ENCODE measurements around the gene STX18. TPM values are rescaled to one million over a fixed set of nuclear protein-coding genes. Genes with fewer than 3 reads are reported as not detected.
A peak's percentile ranks its signal among the peaks of the same experiment; 100 is the strongest.

The STX18 gene
- total RNA-seq, 2 donors from 2014 or later = 18.7 to 19.5 TPM

- intact Hi-C loops (cut with DNase I) = no loop called here
- DNase-seq (ENCODE audit: low spot score) = peak; percentile 62
Observed at GRCh38 chr4:4394644-4395043, 147.2 kb downstream of the STX18 start.

GRCh38 chr4:4392501-4393183 is 149.2 kb downstream of the STX18 start:
- peak; percentile 67 for DNase-seq (ENCODE audit: low spot score)
- intact Hi-C loops (cut with DNase I) = no loop called here

GRCh38 chr4:4391866-4392265 is 150.0 kb downstream of the STX18 start:
- DNase-seq (ENCODE audit: low spot score) = peak; percentile 56
- intact Hi-C loops (cut with DNase I) = no loop called here

- peak; percentile 71 for DNase-seq (ENCODE audit: low spot score)
Observed at GRCh38 chr4:4390515-4391240, 151.2 kb downstream of the STX18 start.

GRCh38 chr4:4390046-4390445 is 151.8 kb downstream of the STX18 start:
- intact Hi-C loops (cut with DNase I) = no loop called here
- DNase-seq (ENCODE audit: low spot score) = peak; percentile 14

More at GRCh38 chr4:4390515-4391240, 151.2 kb downstream of the STX18 start:
- intact Hi-C loops (cut with DNase I) = no loop called here

GRCh38 chr4:4388836-4389575 is 152.8 kb downstream of the STX18 start:
- intact Hi-C loops (cut with DNase I) = no loop called here

GRCh38 chr4:4388311-4388790 is 153.5 kb downstream of the STX18 start:
- peak; percentile 44 for DNase-seq (ENCODE audit: low spot score)
- intact Hi-C loops (cut with DNase I) = no loop called here

More at GRCh38 chr4:4388836-4389575, 152.8 kb downstream of the STX18 start:
- DNase-seq (ENCODE audit: low spot score) = peak; percentile 56

- intact Hi-C loops (cut with DNase I) = no loop called here
- peak; percentile 78 for DNase-seq (ENCODE audit: low spot score)
Observed at GRCh38 chr4:4387531-4388310, 154.1 kb downstream of the STX18 start.

- intact Hi-C loops (cut with DNase I) = no loop called here
- DNase-seq (ENCODE audit: low spot score) = peak; percentile 79
Observed at GRCh38 chr4:4386736-4387392, 155.0 kb downstream of the STX18 start, which contains the start of gene NSG1. Gene NSG1 (plus strand): TSS chr4:4387102. CDS start chr4:4387630, 528 bp downstream.

GRCh38 chr4:4386296-4386735 is 155.5 kb downstream of the STX18 start:
- DNase-seq (ENCODE audit: low spot score) = peak; percentile 70
- intact Hi-C loops (cut with DNase I) = no loop called here

- DNase-seq (ENCODE audit: low spot score) = peak; percentile 75
- intact Hi-C loops (cut with DNase I) = no loop called here
Observed at GRCh38 chr4:4385729-4386295, 156.0 kb downstream of the STX18 start.

- intact Hi-C loops (cut with DNase I) = no loop called here
- peak; percentile 58 for DNase-seq (ENCODE audit: low spot score)
Observed at GRCh38 chr4:4384837-4385236, 157.0 kb downstream of the STX18 start.

GRCh38 chr4:4383085-4383484 is 158.8 kb downstream of the STX18 start:
- DNase-seq (ENCODE audit: low spot score) = peak; percentile 65
- intact Hi-C loops (cut with DNase I) = no loop called here

GRCh38 chr4:4379540-4380087 is 162.2 kb downstream of the STX18 start:
- peak; percentile 53 for DNase-seq (ENCODE audit: low spot score)
- intact Hi-C loops (cut with DNase I) = no loop called here

GRCh38 chr4:4377732-4378460 is 164.0 kb downstream of the STX18 start:
- peak; percentile 45 for DNase-seq (ENCODE audit: low spot score)
- intact Hi-C loops (cut with DNase I) = no loop called here

GRCh38 chr4:4377191-4377590 is 164.7 kb downstream of the STX18 start:
- peak; percentile 56 for DNase-seq (ENCODE audit: low spot score)
- intact Hi-C loops (cut with DNase I) = no loop called here

- intact Hi-C loops (cut with DNase I) = no loop called here
- DNase-seq (ENCODE audit: low spot score) = peak; percentile 28
Observed at GRCh38 chr4:4376074-4376473, 165.8 kb downstream of the STX18 start.

Measured in posterior vena cava (tissue), 2 donors.